Measurements from ENCODE around the gene DOHH.

The DOHH gene

GRCh38 chr19:3492131-3492839 lies 8.2 kb downstream of the DOHH start:
- Histone ChIP-seq H3K36me3 (ENCODE audit: control insufficient read depth, insufficient read depth, low read length) (peaks cover 10% of the 10 kb centered on the region), H3K27me3 (ENCODE audit: control insufficient read depth, insufficient read depth, low read length, poor library complexity, severe bottlenecking) (no peaks in the 10 kb centered on the region), H3K9me3 (ENCODE audit: control insufficient read depth, low read length) (no peaks in the 10 kb centered on the region), H3K27ac (ENCODE audit: insufficient read depth, low read depth, low read length, poor library complexity, severe bottlenecking) (no peak overlapping the region), H3K4me1 (ENCODE audit: control insufficient read depth, insufficient read depth, low read length) (no peaks in the 10 kb centered on the region), H3K4me3 (ENCODE audit: insufficient read depth, low read depth, low read length) (no peak overlapping the region)
- WGBS, 2 experiments = 95 to 96% methylated on average over 45 of the region's 45 CpGs

GRCh38 chr19:3491396-3492119 lies 8.9 kb downstream of the DOHH start:
- WGBS, 2 experiments = 96% methylated on average over 55 of the region's 55 CpGs
- Histone ChIP-seq H3K27me3 (ENCODE audit: control insufficient read depth, insufficient read depth, low read length, poor library complexity, severe bottlenecking) (no peaks in the 10 kb centered on the region), H3K27ac (ENCODE audit: insufficient read depth, low read depth, low read length, poor library complexity, severe bottlenecking) (no peak overlapping the region), H3K4me3 (ENCODE audit: insufficient read depth, low read depth, low read length) (no peak overlapping the region), H3K36me3 (ENCODE audit: control insufficient read depth, insufficient read depth, low read length) (peaks cover 10% of the 10 kb centered on the region), H3K4me1 (ENCODE audit: control insufficient read depth, insufficient read depth, low read length) (no peaks in the 10 kb centered on the region), H3K9me3 (ENCODE audit: control insufficient read depth, low read length) (no peaks in the 10 kb centered on the region)

GRCh38 chr19:3483226-3483628 lies 17.2 kb downstream of the DOHH start, which contains the start of gene SMIM44:
Gene SMIM44 (minus strand): TSS chr19:3483441. CDS start chr19:3483403, 38 bp downstream.
- Histone ChIP-seq H3K27ac (ENCODE audit: insufficient read depth, low read depth, low read length, poor library complexity, severe bottlenecking) (no peak within 1 kb of the TSS), H3K27me3 (ENCODE audit: control insufficient read depth, insufficient read depth, low read length, poor library complexity, severe bottlenecking) (peaks cover 11% of the 10 kb centered on the region), H3K36me3 (ENCODE audit: control insufficient read depth, insufficient read depth, low read length) (no peaks in the 10 kb centered on the region), H3K4me1 (ENCODE audit: control insufficient read depth, insufficient read depth, low read length) (no peaks in the 10 kb centered on the region), H3K9me3 (ENCODE audit: control insufficient read depth, low read length) (no peaks in the 10 kb centered on the region), H3K4me3 (ENCODE audit: insufficient read depth, low read depth, low read length) (no peak within 1 kb of the TSS)
- 91 to 92% methylated on average over 33 of the region's 33 CpGs for WGBS, 2 experiments

- H3K27ac ChIP-seq (ENCODE audit: insufficient read depth, low read depth, low read length, poor library complexity, severe bottlenecking) = no peak overlapping the region
- no peaks in the 10 kb centered on the region for H3K4me1 ChIP-seq (ENCODE audit: control insufficient read depth, insufficient read depth, low read length)
- H3K9me3 ChIP-seq (ENCODE audit: control insufficient read depth, low read length) = no peaks in the 10 kb centered on the region
- peaks cover 16% of the 10 kb centered on the region for H3K27me3 ChIP-seq (ENCODE audit: control insufficient read depth, insufficient read depth, low read length, poor library complexity, severe bottlenecking)
- H3K36me3 ChIP-seq (ENCODE audit: control insufficient read depth, insufficient read depth, low read length) = no peaks in the 10 kb centered on the region
- 92 to 93% methylated on average over 49 of the region's 49 CpGs for WGBS, 2 experiments
- no peak overlapping the region for H3K4me3 ChIP-seq (ENCODE audit: insufficient read depth, low read depth, low read length)
Observed at GRCh38 chr19:3482507-3483225, 17.8 kb downstream of the DOHH start.

- Histone ChIP-seq H3K36me3 (ENCODE audit: control insufficient read depth, insufficient read depth, low read length) (no peaks in the 10 kb centered on the region), H3K9me3 (ENCODE audit: control insufficient read depth, low read length) (no peaks in the 10 kb centered on the region), H3K27me3 (ENCODE audit: control insufficient read depth, insufficient read depth, low read length, poor library complexity, severe bottlenecking) (peaks cover 19% of the 10 kb centered on the region), H3K4me3 (ENCODE audit: insufficient read depth, low read depth, low read length) (no peak overlapping the region), H3K4me1 (ENCODE audit: control insufficient read depth, insufficient read depth, low read length) (no peaks in the 10 kb centered on the region), H3K27ac (ENCODE audit: insufficient read depth, low read depth, low read length, poor library complexity, severe bottlenecking) (no peak overlapping the region)
- 71 to 76% methylated on average over 38 of the region's 38 CpGs for WGBS, 2 experiments
Observed at GRCh38 chr19:3481241-3482090, 19.0 kb downstream of the DOHH start.

- H3K4me1 ChIP-seq (ENCODE audit: control insufficient read depth, insufficient read depth, low read length) = no peaks in the 10 kb centered on the region
- peaks cover 25% of the 10 kb centered on the region for H3K27me3 ChIP-seq (ENCODE audit: control insufficient read depth, insufficient read depth, low read length, poor library complexity, severe bottlenecking)
- no peaks in the 10 kb centered on the region for H3K36me3 ChIP-seq (ENCODE audit: control insufficient read depth, insufficient read depth, low read length)
- 73 to 77% methylated on average over 27 of the region's 27 CpGs for WGBS, 2 experiments
- H3K27ac ChIP-seq (ENCODE audit: insufficient read depth, low read depth, low read length, poor library complexity, severe bottlenecking) = no peak within 1 kb of the TSS
- no peak within 1 kb of the TSS for H3K4me3 ChIP-seq (ENCODE audit: insufficient read depth, low read depth, low read length)
- H3K9me3 ChIP-seq (ENCODE audit: control insufficient read depth, low read length) = no peaks in the 10 kb centered on the region
Observed at GRCh38 chr19:3480383-3481091, 19.9 kb downstream of the DOHH start, which contains the start of gene SMIM24. Gene SMIM24 (minus strand): TSS chr19:3480525. CDS start chr19:3480463, 62 bp downstream.

- Histone ChIP-seq H3K27ac (ENCODE audit: insufficient read depth, low read depth, low read length, poor library complexity, severe bottlenecking) (no peak overlapping the region), H3K9me3 (ENCODE audit: control insufficient read depth, low read length) (no peaks in the 10 kb centered on the region), H3K4me1 (ENCODE audit: control insufficient read depth, insufficient read depth, low read length) (no peaks in the 10 kb centered on the region), H3K36me3 (ENCODE audit: control insufficient read depth, insufficient read depth, low read length) (no peaks in the 10 kb centered on the region), H3K4me3 (ENCODE audit: insufficient read depth, low read depth, low read length) (no peak overlapping the region), H3K27me3 (ENCODE audit: control insufficient read depth, insufficient read depth, low read length, poor library complexity, severe bottlenecking) (peaks cover 25% of the 10 kb centered on the region)
- 77 to 80% methylated on average over 9 of the region's 9 CpGs for WGBS, 2 experiments
Observed at GRCh38 chr19:3479834-3480215, 20.6 kb downstream of the DOHH start.

- H3K36me3 ChIP-seq (ENCODE audit: control insufficient read depth, insufficient read depth, low read length) = no peaks in the 10 kb centered on the region
- WGBS, 2 experiments = 69 to 76% methylated on average over 7 of the region's 7 CpGs
- H3K9me3 ChIP-seq (ENCODE audit: control insufficient read depth, low read length) = no peaks in the 10 kb centered on the region
- H3K27me3 ChIP-seq (ENCODE audit: control insufficient read depth, insufficient read depth, low read length, poor library complexity, severe bottlenecking) = peaks cover 30% of the 10 kb centered on the region
- no peaks in the 10 kb centered on the region for H3K4me1 ChIP-seq (ENCODE audit: control insufficient read depth, insufficient read depth, low read length)
- H3K27ac ChIP-seq (ENCODE audit: insufficient read depth, low read depth, low read length, poor library complexity, severe bottlenecking) = no peak overlapping the region
- no peak overlapping the region for H3K4me3 ChIP-seq (ENCODE audit: insufficient read depth, low read depth, low read length)
Observed at GRCh38 chr19:3479177-3479833, 21.2 kb downstream of the DOHH start.

All from ectodermal cell (in vitro differentiated cells).